IPS-18c (cell line): Measurements from ENCODE around the gene TRAF6.

Experiments
- H3K4me3 ChIP-seq: 2 replicates; pipeline ENCODE4 v1.7.0; 2013; ENCODE audit warnings: low read depth, mild to moderate bottlenecking, low read length, moderate library complexity; ENCODE audit not compliant: insufficient read depth
- H3K9me3 ChIP-seq: one replicate; pipeline ENCODE4 v1.6.1; 2013; ENCODE audit warnings: mild to moderate bottlenecking, low read length, moderate library complexity; ENCODE audit not compliant: control insufficient read depth, insufficient read depth

The TRAF6 gene

DNA sequence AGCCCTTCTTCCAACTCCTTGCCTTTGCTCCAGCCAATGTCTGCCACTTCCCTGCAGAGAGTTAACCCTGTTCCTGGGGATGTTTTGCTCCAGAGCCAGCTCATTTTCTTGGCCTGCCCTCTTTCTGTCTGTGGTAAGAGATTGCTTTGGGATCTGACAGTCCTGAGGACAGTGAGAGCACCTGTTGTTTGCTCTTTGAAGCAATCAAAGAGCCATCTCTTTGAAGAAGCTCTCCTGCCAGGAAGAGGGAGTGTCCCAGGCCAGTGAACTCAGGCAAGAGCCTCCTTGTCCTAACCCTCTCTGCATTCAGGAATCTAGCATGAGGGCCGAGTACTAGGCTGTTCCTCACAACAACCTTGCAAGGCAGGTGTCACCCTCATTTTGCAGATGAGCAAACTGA lies 42.2 kb downstream of the TRAF6 start:
- H3K4me3 ChIP-seq: no peak overlapping the region
- H3K9me3 ChIP-seq: peaks cover 4% of the 10 kb centered on the region

- Histone ChIP-seq H3K4me3 (no peak overlapping the region), H3K9me3 (peaks cover 2% of the 10 kb centered on the region)
These were observed 43.1 kb downstream of the TRAF6 start for GRCh38 chr11:36467012-36467411.

- Histone ChIP-seq H3K9me3 (peaks cover 2% of the 10 kb centered on the region), H3K4me3 (no peak overlapping the region)
These were observed 44.5 kb downstream of the TRAF6 start for GRCh38 chr11:36465449-36466163.

DNA sequence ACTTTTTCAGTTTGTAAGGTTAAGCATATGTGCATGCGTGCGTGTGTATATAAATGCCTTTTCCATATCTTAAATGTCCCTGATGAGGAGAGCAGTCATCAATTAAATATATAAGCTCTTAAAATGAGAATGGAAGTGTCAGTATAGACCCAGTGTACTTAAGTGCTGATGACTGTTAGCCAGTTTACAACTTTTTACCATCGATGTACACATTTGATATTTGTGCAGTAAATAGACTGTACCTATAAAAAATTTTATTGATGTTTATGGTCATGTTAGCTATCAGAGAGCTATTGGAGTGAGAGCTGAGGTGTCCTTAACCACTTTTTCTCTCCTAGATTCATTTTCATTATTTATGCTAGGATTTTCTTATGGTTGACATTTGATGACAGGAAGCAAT lies 45.4 kb downstream of the TRAF6 start:
- Histone ChIP-seq H3K9me3 (peaks cover 2% of the 10 kb centered on the region), H3K4me3 (no peak overlapping the region)

GRCh38 chr11:36463781-36464180 lies 46.3 kb downstream of the TRAF6 start:
- H3K4me3 ChIP-seq: no peak overlapping the region
- H3K9me3 ChIP-seq: peaks cover 2% of the 10 kb centered on the region

DNA sequence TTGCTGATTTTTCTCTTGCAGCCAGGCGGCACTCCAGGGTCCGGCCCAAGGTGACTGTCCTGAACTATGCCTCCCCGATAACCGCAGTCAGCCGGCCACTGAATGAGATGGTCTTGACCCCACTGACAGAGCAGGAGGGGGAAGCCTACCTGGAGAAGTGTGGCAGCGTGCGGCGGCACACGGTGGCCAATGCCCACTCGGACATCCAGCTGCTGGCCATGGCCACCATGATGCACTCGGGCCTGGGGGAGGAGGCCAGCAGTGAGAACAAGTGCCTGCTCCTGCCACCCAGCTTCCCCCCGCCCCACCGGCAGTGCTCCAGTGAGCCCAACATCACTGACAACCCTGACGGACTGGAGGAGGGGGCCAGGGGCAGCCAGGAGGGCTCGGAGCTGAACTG lies 47.8 kb downstream of the TRAF6 start:
- Histone ChIP-seq H3K9me3 (peaks cover 2% of the 10 kb centered on the region), H3K4me3 (no peak overlapping the region)

GRCh38 chr11:36460220-36460619 lies 49.9 kb downstream of the TRAF6 start:
- no peaks in the 10 kb centered on the region for H3K9me3 ChIP-seq
- no peak overlapping the region for H3K4me3 ChIP-seq

DNA sequence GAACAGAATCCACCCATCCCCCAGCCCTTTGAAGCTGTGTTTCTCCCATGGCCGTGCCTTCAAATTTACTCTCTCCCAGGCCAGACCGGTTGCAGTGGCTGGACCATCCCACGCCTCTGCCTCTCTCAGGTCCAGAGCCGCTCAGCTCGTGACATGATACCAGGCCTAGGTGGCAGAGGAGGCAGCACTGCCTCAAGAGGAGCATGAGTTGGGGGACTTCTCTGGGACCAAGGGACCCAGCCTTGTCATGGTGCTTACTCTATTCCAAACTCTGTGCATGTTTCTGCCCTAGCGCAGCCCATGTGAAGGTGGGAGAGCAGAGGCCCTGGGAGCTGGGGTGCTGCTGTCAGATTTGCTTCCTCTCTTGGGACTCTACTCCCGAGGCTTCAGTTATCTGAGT lies 51.0 kb downstream of the TRAF6 start:
- Histone ChIP-seq H3K9me3 (no peaks in the 10 kb centered on the region), H3K4me3 (no peak overlapping the region)

DNA sequence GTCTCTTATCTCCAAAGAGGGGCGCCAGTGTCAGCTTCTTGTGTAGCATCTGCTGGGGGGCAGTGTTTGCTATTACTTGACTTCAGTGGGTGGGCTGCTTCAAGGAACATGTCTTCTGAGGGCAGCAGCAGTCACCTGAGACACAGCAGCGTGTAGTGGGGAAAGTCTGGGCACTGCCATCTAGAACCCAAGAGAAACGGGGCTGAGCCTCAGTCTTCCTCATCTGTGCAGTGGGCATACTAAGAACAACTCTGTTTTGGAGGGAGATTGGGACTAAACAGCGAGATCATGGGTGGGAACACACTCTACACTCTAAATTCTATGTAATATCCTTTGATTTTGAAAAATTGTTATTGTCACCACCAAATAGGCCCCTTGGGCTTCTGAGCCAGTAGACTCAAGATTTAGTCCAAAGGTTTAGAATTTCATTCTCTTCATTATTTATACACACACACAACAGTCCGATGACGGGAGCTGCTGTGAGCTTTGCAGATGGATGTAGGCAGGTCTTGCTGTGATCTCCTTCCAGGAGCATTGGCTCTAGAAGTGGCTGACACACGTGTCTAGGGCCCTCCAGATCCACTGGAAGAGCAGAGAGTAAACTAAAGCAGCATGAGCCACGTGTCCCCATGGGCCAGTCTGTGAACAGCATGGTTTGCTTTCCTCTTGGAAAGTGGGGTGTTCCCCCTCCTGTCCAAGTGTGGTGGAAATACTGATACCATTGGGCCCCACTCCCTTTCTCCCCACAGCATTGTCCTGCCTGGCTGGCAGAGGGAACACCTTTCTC lies 51.8 kb downstream of the TRAF6 start:
- Histone ChIP-seq H3K4me3 (no peak overlapping the region), H3K9me3 (no peaks in the 10 kb centered on the region)

DNA sequence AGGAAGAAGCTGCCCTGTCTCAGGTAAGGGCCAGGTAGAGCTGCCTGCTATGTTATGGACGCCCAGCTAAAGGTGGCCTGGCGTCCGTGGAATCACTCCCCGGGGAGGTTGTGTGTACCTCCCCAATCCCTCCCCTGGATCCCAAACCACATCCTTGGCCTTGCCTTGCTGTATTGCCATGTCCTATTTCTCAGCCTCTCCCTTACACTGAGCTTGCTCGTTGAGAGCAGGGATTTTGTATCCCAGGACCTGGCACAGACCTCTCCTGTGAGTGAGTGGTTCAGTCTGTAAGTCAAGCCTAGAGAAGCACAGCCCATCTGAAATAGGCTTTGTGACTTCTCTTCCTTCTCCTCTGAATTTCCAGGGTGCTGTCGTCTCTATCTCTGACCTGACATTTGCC lies 53.9 kb downstream of the TRAF6 start:
- no peak overlapping the region for H3K4me3 ChIP-seq
- H3K9me3 ChIP-seq: no peaks in the 10 kb centered on the region

GRCh38 chr11:36455658-36456111 lies 54.4 kb downstream of the TRAF6 start:
- Histone ChIP-seq H3K9me3 (no peaks in the 10 kb centered on the region), H3K4me3 (no peak overlapping the region)

DNA sequence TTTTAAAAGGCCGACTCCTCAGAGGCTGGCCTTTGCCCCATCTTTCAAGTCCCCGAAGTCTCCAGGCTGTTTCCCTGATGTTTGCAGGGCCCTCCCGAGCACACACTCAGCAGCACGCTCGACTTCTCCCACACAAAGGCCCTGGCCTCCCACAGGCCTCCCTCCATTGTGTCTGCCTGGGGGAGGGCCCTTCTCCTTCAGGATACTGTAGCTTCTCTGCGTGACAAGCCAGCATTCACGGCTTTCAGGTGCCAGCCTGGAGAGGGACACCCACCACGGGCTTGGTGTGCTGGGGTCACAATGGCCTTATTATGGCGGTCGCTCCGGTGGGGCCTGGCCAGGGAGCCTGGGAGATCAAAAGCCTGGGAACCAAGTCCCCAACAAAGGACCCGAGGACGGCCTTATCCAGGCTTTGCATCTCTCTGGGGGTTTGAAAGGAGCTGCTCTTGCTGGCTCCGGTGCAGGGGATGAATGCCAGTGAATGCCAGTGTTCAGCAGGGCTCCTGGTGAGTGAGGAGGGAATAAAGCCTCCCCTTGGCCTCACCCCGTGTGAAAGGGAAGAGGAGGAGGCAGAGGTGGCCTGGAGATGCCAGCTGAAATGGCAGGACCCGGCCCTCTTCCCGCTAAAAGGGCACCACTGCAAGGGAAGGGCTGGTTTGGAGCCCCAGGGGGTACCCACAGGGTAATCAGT lies 55.0 kb downstream of the TRAF6 start:
- no peak overlapping the region for H3K4me3 ChIP-seq
- H3K9me3 ChIP-seq: no peaks in the 10 kb centered on the region

GRCh38 chr11:36454551-36454940 lies 55.5 kb downstream of the TRAF6 start:
- H3K4me3 ChIP-seq: no peak overlapping the region
- H3K9me3 ChIP-seq: no peaks in the 10 kb centered on the region

DNA sequence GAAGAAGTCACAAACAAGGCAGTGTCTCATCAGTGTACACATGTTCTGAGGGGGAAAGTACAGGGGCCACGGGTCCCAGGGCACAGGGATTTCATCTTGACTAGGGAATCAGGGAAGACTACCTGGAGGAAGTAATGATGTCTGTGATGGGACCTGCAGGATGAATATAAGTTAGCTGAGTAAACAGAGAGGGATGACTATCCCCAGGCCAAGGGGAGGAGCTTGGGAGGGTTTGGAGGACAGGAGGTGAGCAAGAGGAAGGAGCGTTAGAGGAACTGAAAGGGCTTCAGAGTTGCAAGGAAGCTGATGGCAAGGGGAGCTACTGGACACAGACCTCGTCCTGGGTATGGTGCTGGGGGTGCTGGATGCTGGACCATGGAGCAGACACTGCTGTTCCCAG lies 56.4 kb downstream of the TRAF6 start:
- Histone ChIP-seq H3K9me3 (no peaks in the 10 kb centered on the region), H3K4me3 (no peak overlapping the region)

- Histone ChIP-seq H3K9me3 (no peaks in the 10 kb centered on the region), H3K4me3 (no peak overlapping the region)
These were observed 57.1 kb downstream of the TRAF6 start for GRCh38 chr11:36452961-36453360.

- no peak overlapping the region for H3K4me3 ChIP-seq
- H3K9me3 ChIP-seq: peaks cover 1% of the 10 kb centered on the region
These were observed 57.7 kb downstream of the TRAF6 start for GRCh38 chr11:36452236-36452940.

GRCh38 chr11:36451681-36452080 lies 58.4 kb downstream of the TRAF6 start:
- Histone ChIP-seq H3K9me3 (peaks cover 2% of the 10 kb centered on the region), H3K4me3 (no peak overlapping the region)
